Stimulated activated CD4-positive, alpha-beta T cell treated with anti-CD3 and anti-CD28 coated beads, Interleukin-4, amount 100 ng/mL, for 24 hours (primary cell): ENCODE data around the gene TUFM.
"Not testable (repeated sequence)": the region's sequence is repeated elsewhere in the genome, so short reads cannot be mapped to it uniquely, and the experiment has no call there.

Experiments used
- DNase-seq: peaks from one replicate; pipeline ENCODE4 v3.0.0-alpha.2; 2020

The TUFM gene

GRCh38 chr16:28838558-28838918, 7.6 kb downstream of the TUFM start:
- no peak for DNase-seq

- DNase-seq: no peak
Measured at GRCh38 chr16:28837672-28838557, 8.2 kb downstream of the TUFM start.

- DNase-seq: no peak
Measured at GRCh38 chr16:28836761-28837064, 9.4 kb downstream of the TUFM start.

- no peak for DNase-seq
Measured at GRCh38 chr16:28835864-28836760, 10.0 kb downstream of the TUFM start.

GRCh38 chr16:28834873-28835863, 11.0 kb downstream of the TUFM start:
- no peak for DNase-seq

- DNase-seq: no peak
Measured at GRCh38 chr16:28834349-28834748, 11.8 kb downstream of the TUFM start.

- no peak for DNase-seq
Measured at GRCh38 chr16:28830531-28830930, 15.6 kb downstream of the TUFM start.

GRCh38 chr16:28829747-28830146, 16.4 kb downstream of the TUFM start:
- no peak for DNase-seq

GRCh38 chr16:28826141-28826540, 20.0 kb downstream of the TUFM start:
- DNase-seq: no peak

GRCh38 chr16:28824717-28824973, 21.5 kb downstream of the TUFM start:
- no peak for DNase-seq

- DNase-seq: peak; percentile 97
Measured at GRCh38 chr16:28823873-28824716, 22.1 kb downstream of the TUFM start.

GRCh38 chr16:28823291-28823872, 22.8 kb downstream of the TUFM start:
- no peak for DNase-seq

GRCh38 chr16:28822520-28823290, 23.4 kb downstream of the TUFM start, which contains the start of gene ATXN2L:
TSS of gene ATXN2L (plus strand) at chr16:28822999. CDS start at chr16:28823260, 261 bp downstream.
- DNase-seq: peak; percentile 96

GRCh38 chr16:28821874-28822519, 24.2 kb downstream of the TUFM start:
- DNase-seq: no peak

- not testable (repeated sequence) for DNase-seq
Measured at GRCh38 chr16:28820546-28820945, 25.6 kb downstream of the TUFM start.

- DNase-seq: no peak
Measured at GRCh38 chr16:28820016-28820415, 26.1 kb downstream of the TUFM start.

- not testable (repeated sequence) for DNase-seq
Measured at GRCh38 chr16:28807445-28808120, 38.6 kb downstream of the TUFM start.

- DNase-seq: peak; percentile 84
Measured at GRCh38 chr16:28802235-28803019, 43.7 kb downstream of the TUFM start.
